ENCODE results near the gene FABP7. TPM values are rescaled to one million over a fixed set of nuclear protein-coding genes. Genes with fewer than 3 reads are reported as not detected.
A peak's percentile ranks its signal among the peaks of the same experiment; 100 is the strongest.

The FABP7 gene
- total RNA-seq, 1 experiment from 2014 or later = not detected

DNA sequence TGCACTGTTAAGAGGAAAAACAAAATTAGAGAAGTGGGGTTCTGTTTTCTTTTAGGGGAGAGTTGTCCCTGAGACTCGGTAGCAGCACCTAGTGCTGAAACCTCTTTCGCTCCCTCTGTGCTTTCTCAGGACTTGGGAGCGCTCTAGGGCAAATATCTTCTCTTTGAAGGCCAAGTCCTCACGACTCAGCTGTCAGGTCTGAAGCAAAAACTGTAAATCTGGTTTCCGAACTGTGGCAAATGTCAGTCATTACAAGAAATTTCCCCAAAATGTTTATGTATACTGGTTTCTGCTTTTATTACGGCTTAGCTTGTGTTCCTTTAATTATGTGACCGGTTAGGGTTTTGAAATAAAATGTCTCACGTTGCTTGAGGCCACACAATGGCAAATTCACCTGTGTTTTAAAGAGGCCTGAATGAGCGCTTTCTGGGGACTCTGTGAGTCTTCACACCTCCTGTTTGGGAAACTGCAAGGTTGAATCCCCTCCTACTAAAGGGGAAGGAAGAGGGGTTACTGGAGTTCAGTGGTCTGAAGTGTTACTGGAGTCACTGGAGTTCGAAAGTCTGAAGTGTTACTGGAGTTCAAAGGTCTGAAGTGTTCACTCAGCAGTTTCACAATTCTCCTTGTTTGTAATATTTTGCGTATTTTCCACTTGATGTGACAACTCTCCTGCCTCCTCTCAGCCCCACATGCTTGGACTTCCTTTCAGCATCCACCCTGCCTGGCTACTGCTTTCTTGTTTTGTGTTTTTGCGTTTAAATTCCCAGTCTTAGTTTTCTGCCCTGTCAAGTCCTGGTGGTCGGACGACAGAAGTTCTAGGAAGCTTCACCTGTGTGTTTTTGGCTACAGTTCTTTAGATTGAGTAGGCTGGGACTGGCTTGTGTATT lies 11.2 kb downstream of the FABP7 start:
- in situ Hi-C loops (cut with HindIII; ENCODE audit: low sequenced_read_pairs) = loop anchor here (5.0 kb wide), 1 partner anchor 47 kb away; no protein-coding TSS in a partner anchor
- peak; percentile 81 for DNase-seq (ENCODE audit: low spot score)

DNA sequence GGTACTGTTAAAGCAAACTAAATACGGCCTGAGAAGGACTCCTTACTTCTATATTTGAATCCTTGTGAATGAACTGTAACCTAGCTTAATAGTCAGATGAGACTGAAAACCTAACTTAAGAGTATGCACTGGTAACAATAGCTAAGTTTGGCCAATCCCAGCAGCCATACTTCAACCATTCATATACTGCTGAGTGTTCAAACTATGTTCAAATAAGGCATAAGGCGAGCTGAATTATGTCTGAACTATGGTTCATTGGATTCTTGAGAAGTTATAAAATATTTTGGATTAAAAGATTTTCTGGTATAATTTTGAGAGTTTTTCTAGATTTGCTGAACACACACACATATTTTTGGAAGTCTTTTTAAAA lies 11.8 kb downstream of the FABP7 start:
- in situ Hi-C loops (cut with HindIII; ENCODE audit: low sequenced_read_pairs) = loop anchor here (5.0 kb wide), 1 partner anchor 46 kb away; no protein-coding TSS in a partner anchor

DNA sequence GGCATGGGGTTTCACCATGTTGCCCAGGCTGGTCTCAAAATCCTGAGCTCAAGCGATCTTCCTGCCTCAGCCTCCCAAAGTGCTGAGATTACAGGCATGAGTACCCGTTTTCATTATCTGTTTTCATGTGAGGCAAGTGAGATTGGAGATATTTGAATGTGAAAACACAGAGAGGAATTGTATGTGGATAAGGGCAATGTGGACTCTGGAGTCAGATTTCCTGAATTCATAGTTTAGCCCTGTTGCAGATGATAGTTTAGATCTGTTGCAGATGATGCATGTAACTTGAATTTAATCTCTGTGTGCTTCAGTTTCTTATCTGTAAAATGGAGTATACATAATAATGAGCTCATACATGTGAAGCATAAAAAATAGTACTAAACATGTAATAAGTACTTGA lies 13.2 kb downstream of the FABP7 start:
- DNase-seq (ENCODE audit: low spot score) = no peak
- in situ Hi-C loops (cut with HindIII; ENCODE audit: low sequenced_read_pairs) = loop anchor here (5.0 kb wide), 1 partner anchor 45 kb away; no protein-coding TSS in a partner anchor

More for the DNA sequence above, 11.8 kb downstream of the FABP7 start:
- peak; percentile 39 for DNase-seq (ENCODE audit: low spot score)

DNA sequence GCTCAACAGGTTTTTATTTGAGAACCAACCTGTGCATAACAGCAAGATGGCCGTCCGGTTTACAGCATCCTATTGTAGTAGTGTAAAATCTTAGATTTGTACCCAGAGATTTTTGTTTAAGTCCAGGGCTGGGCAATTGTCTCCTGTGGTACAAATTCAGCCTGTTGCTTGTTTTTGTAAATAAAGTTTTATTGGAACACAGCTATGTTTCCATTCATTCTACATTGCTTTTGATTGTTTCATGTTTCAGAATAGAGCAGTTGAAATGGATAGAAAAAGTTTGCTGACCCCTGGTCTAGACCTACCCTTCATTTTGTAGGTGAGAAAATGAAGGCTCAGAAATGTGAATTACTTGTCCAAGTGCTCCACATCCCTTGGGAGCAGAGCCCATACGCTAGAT lies 18.0 kb downstream of the FABP7 start:
- no peak for DNase-seq (ENCODE audit: low spot score)

DNA sequence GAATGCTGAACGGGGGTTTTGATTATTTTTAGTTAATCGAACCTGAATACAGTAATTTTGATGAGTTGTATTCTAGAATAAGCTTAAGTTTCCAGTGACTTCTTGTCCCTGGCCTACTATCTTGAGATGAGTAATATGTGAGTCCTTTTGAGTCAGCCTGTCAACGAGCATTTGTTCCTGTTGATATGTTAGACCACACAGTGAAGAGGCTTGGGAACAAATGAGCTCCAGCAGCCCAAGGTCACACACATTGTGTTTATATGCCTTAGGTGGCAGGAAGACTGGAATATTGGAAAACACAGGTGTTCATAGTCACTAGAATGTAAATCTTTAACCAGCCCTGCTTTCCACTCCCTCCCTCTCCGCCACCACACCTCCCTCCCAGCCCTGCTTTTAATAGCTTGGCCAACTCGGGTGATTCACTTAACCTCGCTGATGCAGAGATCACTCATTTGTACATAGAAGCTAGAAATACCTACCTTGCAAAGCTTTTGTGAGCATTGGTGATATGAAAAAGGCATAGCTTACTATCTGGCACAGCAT lies 18.7 kb downstream of the FABP7 start:
- DNase-seq (ENCODE audit: low spot score) = no peak
- in situ Hi-C loops (cut with HindIII; ENCODE audit: low sequenced_read_pairs) = no loop called here

More for the DNA sequence above, 18.0 kb downstream of the FABP7 start:
- in situ Hi-C loops (cut with HindIII; ENCODE audit: low sequenced_read_pairs) = no loop called here

DNA sequence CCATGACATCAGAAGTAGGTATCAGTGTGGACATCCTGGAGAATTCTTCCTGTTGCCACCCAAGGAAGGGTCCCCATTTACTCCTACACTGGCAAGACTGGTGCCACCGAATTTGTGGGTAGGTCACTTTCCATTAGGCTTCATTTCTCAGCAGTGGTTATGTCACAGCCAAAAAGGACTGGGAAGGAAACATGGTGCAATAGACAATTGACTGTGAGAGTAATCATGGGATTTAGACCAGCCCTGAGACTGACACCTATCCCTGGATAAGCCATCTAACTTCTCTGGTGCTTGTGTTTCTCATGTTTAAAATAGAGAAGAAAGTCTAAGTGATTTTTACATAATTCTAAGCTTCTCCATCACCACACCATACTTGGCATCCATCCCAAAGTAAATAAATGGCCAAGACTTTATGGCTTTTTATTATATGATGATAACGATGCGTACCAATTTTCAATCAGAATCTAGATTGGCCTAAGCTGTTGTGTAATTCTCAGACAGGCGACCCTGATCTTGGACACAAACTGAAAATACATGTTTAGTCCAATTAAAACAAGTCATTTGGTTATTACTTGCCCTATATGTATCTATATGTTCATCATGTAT lies 19.7 kb downstream of the FABP7 start:
- no peak for DNase-seq (ENCODE audit: low spot score)

DNA sequence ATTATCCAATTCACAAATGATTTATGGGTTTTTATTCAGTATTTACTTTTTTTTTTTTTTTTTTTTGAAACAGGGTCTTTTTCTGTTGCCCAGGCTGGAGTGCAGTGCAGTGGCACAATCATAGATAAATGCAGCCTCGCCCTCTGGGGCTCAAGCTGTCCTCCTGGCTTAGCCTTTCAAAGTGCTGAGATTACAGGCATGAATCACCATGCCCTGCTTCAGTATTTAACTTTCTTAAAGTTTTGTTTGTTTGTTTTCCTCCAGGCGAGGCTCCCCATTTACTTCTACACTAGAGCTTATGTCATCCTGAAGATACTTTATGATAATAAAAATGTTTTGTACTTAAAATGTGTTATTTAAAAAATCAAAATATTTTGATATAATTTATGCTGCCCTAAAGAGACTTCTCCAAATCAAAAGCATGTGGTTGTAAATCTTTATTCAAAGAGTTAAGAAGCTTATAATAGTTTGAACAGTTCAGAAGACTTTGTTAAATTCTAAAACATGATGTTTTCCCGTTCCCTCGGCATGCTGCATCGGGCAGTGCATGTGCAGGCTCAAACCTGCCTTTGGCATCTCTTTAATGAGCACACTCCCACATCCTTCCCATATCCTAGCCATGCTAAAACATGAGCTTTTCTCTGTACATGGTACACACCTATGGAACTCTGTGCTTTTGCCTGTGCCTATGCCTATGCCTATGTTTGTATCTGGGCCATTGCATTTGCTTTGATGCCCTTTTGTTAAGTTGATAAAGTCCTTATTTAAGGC lies 20.6 kb downstream of the FABP7 start:
- in situ Hi-C loops (cut with HindIII; ENCODE audit: low sequenced_read_pairs) = no loop called here
- DNase-seq (ENCODE audit: low spot score) = no peak

More for the DNA sequence above, 19.7 kb downstream of the FABP7 start:
- in situ Hi-C loops (cut with HindIII; ENCODE audit: low sequenced_read_pairs) = no loop called here

DNA sequence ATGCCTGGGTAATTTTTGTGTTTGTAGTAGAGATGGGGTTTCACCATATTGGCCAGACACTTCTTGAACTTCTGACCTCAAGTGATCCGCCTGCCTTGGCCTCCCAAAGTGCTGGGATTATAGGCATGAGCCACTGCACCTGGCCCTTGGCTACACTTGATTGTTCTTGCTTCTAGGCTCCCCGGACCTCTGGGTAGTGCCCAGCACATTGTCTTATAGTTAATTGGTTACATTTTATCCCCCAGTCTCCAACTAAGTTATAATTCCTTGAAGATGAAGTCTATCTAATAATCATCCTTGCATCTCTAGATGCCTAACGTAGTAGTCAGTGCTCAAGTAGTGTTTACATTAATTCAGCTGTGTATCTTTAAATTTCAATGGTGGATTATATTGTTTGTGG lies 21.4 kb downstream of the FABP7 start:
- in situ Hi-C loops (cut with HindIII; ENCODE audit: low sequenced_read_pairs) = no loop called here
- DNase-seq (ENCODE audit: low spot score) = no peak

DNA sequence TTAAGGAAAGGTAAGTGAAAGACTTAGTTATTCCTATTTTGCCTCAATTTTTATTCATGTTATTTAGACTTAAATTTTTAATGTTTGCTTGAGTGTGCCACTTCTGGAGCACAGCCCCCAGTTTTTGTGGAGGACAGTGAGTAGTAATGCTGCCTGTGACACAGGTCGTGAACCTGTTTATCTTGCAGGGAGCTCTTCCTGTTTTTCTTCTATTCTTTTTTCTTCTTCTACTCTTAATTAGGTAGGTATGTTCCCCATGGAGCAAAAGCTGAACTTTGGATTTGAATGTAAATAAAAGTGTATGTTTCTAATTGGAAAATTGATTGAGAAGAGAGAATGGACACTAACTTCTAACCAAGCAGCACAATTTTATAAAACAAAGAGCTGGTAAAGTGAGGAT lies 21.9 kb downstream of the FABP7 start:
- no peak for DNase-seq (ENCODE audit: low spot score)
- in situ Hi-C loops (cut with HindIII; ENCODE audit: low sequenced_read_pairs) = no loop called here

DNA sequence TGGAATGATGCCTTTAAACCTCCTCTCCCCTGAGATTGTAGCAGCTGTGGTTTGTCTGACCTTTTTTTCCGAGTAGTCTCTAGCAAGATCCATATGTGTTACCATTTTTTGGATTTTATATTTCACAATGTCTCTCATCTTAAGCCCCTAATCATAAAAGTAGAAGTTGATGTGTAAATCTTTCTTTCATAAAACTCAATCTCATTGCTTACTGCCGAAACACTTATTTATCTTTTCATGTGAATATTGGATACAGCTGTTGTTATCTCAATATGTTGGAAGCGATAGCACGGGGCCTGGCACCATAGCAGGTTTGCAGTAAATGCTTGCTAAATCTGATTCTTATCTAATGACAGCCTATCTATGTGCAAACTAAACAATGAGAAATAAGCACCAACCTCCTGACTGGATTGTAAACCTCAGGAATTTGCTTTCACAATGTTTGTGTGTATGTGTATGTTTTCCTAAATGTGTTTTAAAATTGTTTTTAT lies 23.7 kb downstream of the FABP7 start:
- DNase-seq (ENCODE audit: low spot score) = no peak
- in situ Hi-C loops (cut with HindIII; ENCODE audit: low sequenced_read_pairs) = no loop called here

DNA sequence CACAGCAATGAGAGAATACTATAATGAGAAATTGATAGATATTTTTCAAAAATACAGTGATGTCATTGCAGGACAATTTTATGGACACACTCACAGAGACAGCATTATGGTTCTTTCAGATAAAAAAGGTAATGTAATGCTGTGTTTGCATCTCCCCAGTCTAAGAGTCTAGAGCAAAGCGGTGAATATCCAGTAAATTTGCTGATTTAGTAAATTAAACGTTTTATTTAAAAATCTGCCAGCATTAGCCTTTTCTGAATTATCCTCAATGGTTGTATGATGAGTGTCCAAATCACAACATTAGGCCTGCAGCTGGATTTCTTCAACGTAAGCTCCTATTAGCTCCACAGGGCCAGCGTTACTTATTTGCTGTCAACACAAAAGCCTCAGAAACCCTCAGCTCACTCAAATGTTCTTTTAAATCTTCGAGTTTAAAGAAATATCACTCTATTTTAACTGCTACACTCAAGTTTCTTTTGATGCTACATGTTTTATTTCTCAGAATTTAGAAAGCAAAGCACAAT lies 25.5 kb downstream of the FABP7 start:
- in situ Hi-C loops (cut with HindIII; ENCODE audit: low sequenced_read_pairs) = no loop called here
- no peak for DNase-seq (ENCODE audit: low spot score)

DNA sequence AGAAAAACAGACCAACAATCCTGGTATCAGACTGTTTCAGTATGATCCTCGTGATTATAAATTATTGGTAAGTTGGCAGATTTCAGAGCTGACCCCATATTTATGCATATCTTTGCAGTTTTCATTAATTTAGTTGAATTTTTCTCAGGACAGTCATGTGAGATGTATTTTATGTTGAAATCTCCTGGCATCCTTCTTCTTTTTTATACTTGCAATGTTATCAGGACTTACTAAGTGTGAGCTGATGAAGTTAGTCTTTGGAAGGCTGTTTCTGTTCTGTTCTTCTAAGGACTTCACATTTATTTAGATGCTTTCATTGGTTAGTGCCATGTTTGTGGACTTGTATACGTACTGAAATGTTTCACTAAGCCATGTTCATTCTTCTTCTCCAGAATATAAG lies 26.8 kb downstream of the FABP7 start:
- no peak for DNase-seq (ENCODE audit: low spot score)
- in situ Hi-C loops (cut with HindIII; ENCODE audit: low sequenced_read_pairs) = no loop called here

DNA sequence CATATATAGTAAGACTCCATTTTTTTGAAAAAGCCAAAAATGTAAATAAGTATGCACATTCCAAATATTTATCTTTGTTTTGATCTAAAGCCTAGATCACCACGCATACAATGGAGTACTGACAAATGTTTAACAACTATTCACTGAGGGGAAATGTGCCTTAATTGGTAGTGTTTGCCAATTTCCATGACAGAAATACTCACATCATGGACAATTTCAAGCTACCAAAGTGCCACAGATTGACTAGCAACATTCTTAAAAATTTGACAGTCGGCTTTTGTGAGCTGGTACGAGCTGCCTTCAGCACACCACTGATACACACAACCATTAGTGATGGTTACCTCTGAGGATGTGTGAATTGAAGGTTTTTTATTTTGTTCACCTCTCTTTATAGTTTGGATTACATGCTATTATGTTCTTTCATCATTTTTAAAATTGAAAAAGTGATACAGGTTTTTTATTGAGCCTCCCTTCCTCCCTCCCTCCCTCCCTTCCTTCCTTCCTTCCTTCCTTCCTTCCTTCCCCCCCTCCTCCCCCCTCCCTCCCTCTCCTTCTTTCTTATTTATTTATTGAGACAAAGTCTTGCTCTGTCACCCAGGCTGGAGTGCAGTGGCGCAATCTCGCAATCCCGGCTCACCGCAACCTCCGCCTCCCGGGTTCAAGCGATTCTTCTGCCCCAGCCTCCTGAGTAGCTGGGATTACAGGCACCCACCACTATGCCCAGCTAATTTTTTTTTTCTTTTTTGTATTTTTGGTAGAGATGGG lies 28.8 kb downstream of the FABP7 start:
- DNase-seq (ENCODE audit: low spot score) = no peak
- in situ Hi-C loops (cut with HindIII; ENCODE audit: low sequenced_read_pairs) = no loop called here

DNA sequence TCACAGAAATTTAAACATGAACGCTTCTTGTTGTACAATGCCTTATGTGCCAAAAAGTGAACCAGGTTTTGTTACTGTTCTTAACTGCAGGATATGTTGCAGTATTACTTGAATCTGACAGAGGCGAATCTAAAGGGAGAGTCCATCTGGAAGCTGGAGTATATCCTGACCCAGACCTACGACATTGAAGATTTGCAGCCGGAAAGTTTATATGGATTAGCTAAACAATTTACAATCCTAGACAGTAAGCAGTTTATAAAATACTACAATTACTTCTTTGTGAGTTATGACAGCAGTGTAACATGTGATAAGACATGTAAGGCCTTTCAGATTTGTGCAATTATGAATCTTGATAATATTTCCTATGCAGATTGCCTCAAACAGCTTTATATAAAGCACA lies 29.5 kb downstream of the FABP7 start:
- no peak for DNase-seq (ENCODE audit: low spot score)
- in situ Hi-C loops (cut with HindIII; ENCODE audit: low sequenced_read_pairs) = no loop called here

DNA sequence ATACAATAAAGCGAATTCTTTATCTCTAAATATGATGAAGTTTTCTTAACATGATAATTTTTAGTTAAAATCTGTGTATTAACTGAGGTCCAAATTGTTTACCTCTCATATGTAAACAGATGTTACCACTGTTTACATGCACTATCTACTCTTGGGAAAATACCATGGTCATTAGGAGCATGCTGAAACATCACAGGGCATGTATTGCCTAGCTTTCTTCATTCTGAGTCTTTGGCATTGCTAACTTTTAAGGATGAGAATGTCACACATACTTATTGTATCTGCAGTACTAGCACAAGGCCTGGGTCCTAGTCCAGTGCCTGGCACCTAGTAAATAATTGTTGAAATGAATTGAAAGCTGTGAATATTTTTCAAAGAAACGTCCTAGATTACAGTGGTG lies 30.2 kb downstream of the FABP7 start:
- in situ Hi-C loops (cut with HindIII; ENCODE audit: low sequenced_read_pairs) = no loop called here
- DNase-seq (ENCODE audit: low spot score) = no peak

DNA sequence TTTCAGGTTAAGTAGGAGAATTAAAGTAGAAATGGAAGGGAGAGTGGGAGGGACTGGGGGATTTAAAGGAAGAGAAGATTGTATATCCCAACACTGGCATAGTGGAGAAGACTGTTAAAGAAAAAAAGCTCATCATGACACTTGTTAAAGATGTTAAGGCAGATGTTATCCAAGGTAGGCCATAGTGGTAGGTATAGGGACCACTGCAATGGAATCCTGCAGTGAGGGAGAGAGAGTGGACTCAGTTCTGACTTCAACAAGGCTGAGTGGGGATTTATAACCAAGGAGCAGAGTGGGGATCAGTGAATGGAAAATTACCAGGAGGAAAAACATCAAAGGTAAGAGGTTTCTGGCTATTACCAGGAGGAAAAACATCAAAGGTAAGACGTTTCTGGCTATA lies 30.7 kb downstream of the FABP7 start:
- in situ Hi-C loops (cut with HindIII; ENCODE audit: low sequenced_read_pairs) = no loop called here
- no peak for DNase-seq (ENCODE audit: low spot score)

DNA sequence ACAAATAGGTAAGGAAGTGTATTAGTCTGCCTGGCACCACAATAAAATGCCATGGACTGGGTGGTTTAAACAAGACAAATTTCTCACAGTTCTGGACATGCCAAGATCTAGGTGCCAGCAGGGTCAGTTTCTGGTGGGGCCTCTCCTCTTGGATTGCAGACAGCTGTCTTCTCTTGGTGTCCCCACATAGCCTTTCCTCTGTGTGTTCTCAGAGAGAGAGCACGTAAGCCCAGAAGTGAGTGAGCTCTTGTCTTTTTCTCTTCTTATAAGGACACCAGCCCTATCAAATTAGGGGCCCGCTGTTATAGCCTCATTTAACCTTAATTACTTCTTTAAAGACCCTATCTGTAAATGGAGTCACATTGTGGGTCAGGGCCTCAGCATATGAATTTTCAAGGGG lies 37.8 kb downstream of the FABP7 start:
- in situ Hi-C loops (cut with HindIII; ENCODE audit: low sequenced_read_pairs) = no loop called here

DNA sequence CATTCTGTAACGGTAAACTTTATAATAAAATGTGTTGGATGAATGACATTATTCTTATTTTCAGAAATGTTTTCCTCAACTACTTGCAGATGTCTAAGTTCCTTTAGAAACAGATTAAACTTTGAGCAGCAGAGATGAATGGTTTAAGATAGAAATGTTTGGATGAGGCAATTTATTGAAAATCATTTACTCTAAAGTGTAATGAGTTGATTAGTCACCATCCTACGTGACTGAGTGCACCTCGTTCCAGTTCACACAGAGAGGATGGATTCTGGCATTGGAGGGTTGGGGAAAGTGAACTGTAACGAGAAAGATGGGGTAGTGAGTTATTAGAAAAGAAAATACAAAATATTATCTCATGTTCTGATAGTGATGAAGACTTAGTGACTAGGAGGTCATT lies 38.2 kb downstream of the FABP7 start:
- DNase-seq (ENCODE audit: low spot score) = no peak
- in situ Hi-C loops (cut with HindIII; ENCODE audit: low sequenced_read_pairs) = no loop called here

More for the DNA sequence above, 37.8 kb downstream of the FABP7 start:
- no peak for DNase-seq (ENCODE audit: low spot score)

Measured in G401 (cell line).